ENCODE measurements around the gene SLC25A4.

- TF ChIP-seq, protein P1, sequence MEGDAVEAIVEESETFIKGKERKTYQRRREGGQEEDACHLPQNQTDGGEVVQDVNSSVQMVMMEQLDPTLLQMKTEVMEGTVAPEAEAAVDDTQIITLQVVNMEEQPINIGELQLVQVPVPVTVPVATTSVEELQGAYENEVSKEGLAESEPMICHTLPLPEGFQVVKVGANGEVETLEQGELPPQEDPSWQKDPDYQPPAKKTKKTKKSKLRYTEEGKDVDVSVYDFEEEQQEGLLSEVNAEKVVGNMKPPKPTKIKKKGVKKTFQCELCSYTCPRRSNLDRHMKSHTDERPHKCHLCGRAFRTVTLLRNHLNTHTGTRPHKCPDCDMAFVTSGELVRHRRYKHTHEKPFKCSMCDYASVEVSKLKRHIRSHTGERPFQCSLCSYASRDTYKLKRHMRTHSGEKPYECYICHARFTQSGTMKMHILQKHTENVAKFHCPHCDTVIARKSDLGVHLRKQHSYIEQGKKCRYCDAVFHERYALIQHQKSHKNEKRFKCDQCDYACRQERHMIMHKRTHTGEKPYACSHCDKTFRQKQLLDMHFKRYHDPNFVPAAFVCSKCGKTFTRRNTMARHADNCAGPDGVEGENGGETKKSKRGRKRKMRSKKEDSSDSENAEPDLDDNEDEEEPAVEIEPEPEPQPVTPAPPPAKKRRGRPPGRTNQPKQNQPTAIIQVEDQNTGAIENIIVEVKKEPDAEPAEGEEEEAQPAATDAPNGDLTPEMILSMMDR (IDR thresholded peaks at IDR 0.05): no peak
- no peak for TF ChIP-seq POLR2A (IDR thresholded peaks at IDR 0.05)
These were observed 43.1 kb upstream of the SLC25A4 start for GRCh38 chr4:185099940-185100339.
